ENCODE data around the gene BPGM.

Gene BPGM

DNA sequence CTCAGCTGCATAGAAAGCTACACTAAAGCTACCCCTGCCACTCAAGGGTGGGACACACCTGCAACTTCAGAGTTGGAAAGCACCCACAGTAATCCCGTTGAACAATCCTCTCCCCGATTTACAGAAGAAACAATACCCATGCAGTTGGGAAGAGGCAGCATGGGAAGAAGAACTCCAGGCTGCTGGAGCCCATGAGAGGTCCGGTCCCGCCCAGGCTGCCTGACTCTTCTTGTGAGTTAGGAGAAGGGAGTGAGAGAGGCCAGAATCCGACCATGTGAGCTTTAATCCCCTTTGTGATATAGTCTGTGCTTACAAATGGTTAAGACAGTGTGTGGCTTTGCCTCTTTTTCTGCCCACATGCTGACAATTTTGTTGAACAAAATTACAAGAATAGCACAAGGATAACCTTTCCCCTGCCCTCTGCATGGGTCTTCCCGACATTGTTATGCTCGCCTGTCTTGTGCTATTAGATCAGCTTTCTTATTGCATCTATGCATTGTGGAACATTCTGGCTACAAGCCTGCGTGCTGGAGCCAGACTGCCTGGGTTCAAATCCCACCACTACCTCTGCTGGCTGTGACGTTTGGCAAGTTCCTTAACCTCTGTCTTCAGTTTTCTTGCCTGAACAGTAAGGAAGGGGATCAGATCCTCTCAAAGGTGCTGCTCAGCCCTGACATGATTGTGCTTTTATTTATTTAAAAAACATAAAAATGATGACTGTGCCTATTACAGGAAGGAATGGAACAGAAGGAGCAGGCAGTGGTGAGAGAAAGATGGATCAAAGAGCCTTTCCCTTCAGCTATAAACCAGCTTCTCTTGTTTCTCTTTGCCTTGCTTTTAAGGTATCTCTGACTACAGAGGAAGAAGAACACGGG is 56.0 kb downstream of the BPGM start:
- ChIA-PET CTCF (no interaction called here), POLR2A (ENCODE audit: low non-redundant PET) (no interaction called here)
- no peak overlapping the region for H3K27ac ChIP-seq
- no peak for DNase-seq (ENCODE audit: low spot score)
- TF ChIP-seq, protein P1, sequence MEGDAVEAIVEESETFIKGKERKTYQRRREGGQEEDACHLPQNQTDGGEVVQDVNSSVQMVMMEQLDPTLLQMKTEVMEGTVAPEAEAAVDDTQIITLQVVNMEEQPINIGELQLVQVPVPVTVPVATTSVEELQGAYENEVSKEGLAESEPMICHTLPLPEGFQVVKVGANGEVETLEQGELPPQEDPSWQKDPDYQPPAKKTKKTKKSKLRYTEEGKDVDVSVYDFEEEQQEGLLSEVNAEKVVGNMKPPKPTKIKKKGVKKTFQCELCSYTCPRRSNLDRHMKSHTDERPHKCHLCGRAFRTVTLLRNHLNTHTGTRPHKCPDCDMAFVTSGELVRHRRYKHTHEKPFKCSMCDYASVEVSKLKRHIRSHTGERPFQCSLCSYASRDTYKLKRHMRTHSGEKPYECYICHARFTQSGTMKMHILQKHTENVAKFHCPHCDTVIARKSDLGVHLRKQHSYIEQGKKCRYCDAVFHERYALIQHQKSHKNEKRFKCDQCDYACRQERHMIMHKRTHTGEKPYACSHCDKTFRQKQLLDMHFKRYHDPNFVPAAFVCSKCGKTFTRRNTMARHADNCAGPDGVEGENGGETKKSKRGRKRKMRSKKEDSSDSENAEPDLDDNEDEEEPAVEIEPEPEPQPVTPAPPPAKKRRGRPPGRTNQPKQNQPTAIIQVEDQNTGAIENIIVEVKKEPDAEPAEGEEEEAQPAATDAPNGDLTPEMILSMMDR (conservative IDR thresholded peaks at IDR 0.05; ENCODE audit: low read depth) = no peak

DNA sequence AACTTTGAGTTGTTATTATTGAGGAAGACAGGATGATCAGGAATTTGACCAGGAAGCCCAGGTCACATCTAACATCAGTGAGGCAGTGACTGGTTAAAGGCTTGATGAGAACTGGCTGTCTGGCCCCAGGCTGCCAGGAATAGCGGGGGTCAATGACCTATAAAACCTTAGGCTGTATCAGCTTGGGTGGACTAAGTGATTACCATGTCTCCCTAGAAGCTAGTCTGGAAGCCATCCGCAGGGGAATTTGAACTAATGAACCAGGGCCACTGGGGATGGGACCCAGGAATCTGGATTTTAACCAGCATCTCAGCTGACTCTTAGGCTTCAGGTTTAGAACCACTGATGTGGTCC is 56.6 kb downstream of the BPGM start:
- CTCF ChIA-PET = no interaction called here
- TF ChIP-seq, protein P1 (conservative IDR thresholded peaks at IDR 0.05; ENCODE audit: low read depth) = no peak
- DNase-seq (ENCODE audit: low spot score) = no peak
- POLR2A ChIA-PET (ENCODE audit: low non-redundant PET) = no interaction called here
- H3K27ac ChIP-seq = no peak overlapping the region

DNA sequence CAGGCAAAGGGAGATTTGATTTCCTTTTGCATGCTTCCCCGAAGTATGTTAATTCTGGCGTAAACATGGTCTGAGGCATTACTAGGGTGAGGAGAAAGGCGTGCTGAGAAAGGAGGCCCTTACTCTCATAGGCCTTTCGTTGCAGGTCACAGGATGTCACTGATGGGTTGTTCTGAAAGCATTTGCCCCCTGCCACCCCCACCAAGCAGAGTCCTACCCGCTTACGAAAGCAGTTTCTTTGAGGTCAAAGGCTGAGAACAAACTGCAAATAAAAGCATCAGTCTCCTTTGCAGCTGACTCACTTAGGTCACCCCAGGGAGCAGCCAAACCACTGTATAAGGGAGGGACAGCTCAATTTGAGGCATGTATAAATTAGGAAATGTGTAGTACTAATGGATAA is 57.1 kb downstream of the BPGM start:
- ChIA-PET POLR2A (ENCODE audit: low non-redundant PET) (no interaction called here), CTCF (no interaction called here)
- TF ChIP-seq, protein P1 (conservative IDR thresholded peaks at IDR 0.05; ENCODE audit: low read depth) = no peak
- no peak overlapping the region for H3K27ac ChIP-seq
- no peak for DNase-seq (ENCODE audit: low spot score)

DNA sequence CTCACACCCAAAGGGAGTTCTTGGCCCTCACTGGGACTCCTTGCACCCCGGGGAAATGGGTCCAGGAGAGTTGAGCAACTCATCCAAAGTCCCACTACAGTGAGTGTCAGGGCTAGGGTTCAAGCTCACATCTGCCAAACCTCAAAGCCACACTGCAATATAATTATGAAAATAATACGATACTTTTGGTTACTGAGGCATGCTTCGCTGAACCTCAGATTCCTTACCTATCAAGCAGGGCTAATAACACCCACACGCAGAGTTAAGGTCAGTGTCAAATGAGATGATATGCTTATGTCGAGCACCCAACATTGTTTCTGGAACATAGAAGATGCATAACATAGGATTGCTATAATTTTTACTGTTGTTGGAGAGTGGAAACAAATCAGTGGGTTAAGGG is 58.2 kb downstream of the BPGM start:
- POLR2A ChIA-PET (ENCODE audit: low non-redundant PET) = no interaction called here
- H3K27ac ChIP-seq = no peak overlapping the region
- TF ChIP-seq, protein P1 (conservative IDR thresholded peaks at IDR 0.05; ENCODE audit: low read depth) = no peak
- DNase-seq (ENCODE audit: low spot score) = no peak
- CTCF ChIA-PET = no interaction called here

DNA sequence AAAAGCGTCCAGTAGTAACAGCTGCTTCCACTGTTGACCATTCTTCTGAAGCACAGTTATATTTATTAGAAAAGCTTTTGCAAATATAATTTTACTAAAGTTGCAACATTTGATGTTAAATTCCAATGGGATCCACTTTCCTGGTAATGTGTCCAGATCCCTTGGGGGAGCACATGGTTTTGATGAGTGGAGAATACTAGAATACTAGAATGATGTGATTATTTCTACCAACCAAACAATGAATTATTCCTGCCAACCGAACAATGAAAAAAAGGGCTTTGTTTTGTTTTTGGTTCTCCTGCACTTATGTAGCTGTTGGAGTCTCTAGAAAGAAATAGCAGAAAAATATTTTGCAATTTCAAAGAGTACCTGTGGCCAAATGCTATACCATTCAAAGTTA is 59.1 kb downstream of the BPGM start:
- ChIA-PET POLR2A (ENCODE audit: low non-redundant PET) (no interaction called here), CTCF (interaction anchor here (0.6 kb wide), 1 partner anchor 550 kb away, joined by 4 read pairs; no protein-coding TSS in a partner anchor)
- TF ChIP-seq, protein P1 (conservative IDR thresholded peaks at IDR 0.05; ENCODE audit: low read depth) = no peak
- no peak for DNase-seq (ENCODE audit: low spot score)
- H3K27ac ChIP-seq = no peak overlapping the region

DNA sequence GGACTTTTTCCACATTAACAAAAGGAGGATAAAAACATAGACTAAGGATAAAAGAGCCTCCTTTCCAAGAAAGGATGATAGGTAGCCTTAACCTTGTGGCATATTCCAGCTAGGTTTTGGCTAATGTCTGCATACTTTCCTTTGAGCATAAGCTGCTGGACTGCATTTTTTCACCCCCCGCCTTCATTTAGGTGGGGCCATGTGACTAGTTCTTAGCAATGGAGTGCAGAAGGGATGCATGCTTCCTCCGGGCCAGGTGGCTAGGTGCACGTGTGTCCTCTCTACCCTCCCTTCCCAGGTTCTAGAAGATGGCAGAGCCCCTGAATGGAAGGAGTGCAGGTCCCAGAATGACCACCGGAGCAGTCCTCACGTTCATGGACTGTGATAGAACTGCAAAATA is 59.8 kb downstream of the BPGM start:
- ChIA-PET POLR2A (ENCODE audit: low non-redundant PET) (no interaction called here), CTCF (no interaction called here)
- no peak overlapping the region for H3K27ac ChIP-seq
- TF ChIP-seq, protein P1 (conservative IDR thresholded peaks at IDR 0.05; ENCODE audit: low read depth) = no peak
- DNase-seq (ENCODE audit: low spot score) = no peak
